Left ventricle myocardium superior (tissue), 1 donor: Measurements from ENCODE around the gene GAPDHS. TPM values are rescaled to one million over a fixed set of nuclear protein-coding genes. Genes with fewer than 3 reads are reported as not detected.

Experiments
- ATAC-seq: fragments of 200-7000 bp; cut with Tn5 transposase; one replicate; pipeline ENCODE4 v1.9.1; 2020; ENCODE audit warnings: mild to moderate bottlenecking, moderate library complexity
- DNase-seq: peaks from one replicate; pipeline ENCODE4 v3.0.0-alpha.2; 2020
- intact Hi-C: fragments of 100-400 bp; cut with micrococcal nuclease; formaldehyde crosslinking; loops from one replicate; pipeline ENCODE4 v1.11.0; 2022
- long read RNA-seq: library from polyadenylated mRNA; unstranded; transcript quantifications from one replicate; pipeline ENCODE4 v2.0.0, GENCODE V29; 2021
- total RNA-seq: library from RNA; stranded (reverse); fragmentation: NEBNext Ultra II Directional; extraction: Animal tissue kit (Norgen Biotek cat#: 25700); gene quantifications from one replicate; pipeline ENCODE4 v1.2.1, GENCODE V29; 2021
- donor health status: DM: no; HTN: yes; CAD: no; lungs with severe emphysema.

Gene GAPDHS
- total RNA-seq, result not detected
- long read RNA-seq, result 0 reads

GRCh38 chr19:35533201-35533821, at the start of gene GAPDHS:
GAPDHS (plus strand) TSS chr19:35533456; CDS start chr19:35533528, 72 bp downstream.
- ATAC-seq, result no peak

GRCh38 chr19:35484252-35485036, 48.8 kb upstream of the GAPDHS start:
- intact Hi-C loops, result no loop called here
- no peak for ATAC-seq
- no peak for DNase-seq

More at GRCh38 chr19:35533201-35533821, at the start of gene GAPDHS:
- no peak for DNase-seq
- intact Hi-C loops, result no loop called here

DNA sequence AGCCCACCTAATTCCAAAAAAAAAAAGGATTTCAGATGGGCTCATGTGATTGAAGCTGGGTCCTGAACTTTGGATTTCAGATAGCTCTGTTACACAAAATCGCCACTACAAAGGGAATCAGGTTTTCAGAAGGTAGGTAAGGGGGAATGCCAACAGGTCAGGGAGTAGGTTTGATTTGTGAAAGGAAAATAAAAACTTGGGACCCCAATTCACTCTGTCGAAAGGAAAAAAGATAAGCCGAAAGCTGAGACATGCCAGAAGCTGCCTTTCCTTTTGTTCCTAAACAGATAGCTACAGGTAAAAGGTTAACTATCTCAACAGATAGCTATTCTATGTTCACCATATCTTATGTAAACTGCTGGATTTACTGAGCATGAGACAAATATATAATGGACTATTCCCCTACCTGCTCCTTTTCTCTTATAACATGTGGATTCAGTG, 47.0 kb upstream of the GAPDHS start:
- intact Hi-C loops, result no loop called here
- ATAC-seq, result no peak
- DNase-seq, result no peak

DNA sequence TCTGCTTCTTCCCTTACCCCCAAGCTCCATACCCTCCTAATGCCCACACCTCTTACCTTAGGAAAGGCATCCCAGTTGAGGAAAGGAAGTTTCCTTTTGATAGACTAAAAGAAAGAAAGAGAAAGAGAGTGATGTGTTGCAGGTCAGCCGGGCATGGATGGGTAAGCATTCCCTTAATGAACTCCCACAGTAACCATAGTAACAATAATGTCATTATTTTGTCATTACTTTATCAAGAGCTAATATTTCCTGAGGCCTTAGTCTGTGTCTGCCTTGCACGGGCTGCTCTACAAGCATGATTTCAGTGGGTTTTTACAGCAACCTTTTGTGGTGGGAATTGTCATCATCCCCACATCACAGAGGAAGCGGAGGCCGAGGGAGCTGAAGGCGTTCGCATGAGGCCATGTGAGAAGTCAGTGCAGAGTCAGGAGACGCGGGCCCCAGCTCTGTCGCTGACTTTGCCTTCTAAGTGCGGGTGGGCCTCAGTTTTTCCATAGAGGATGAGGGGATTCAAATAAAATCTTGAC, 45.5 kb upstream of the GAPDHS start:
- intact Hi-C loops, result no loop called here
- no peak for ATAC-seq
- no peak for DNase-seq

- no peak for DNase-seq
- intact Hi-C loops, result no loop called here
- no peak for ATAC-seq
Observed at GRCh38 chr19:35488677-35489076, 44.6 kb upstream of the GAPDHS start.

DNA sequence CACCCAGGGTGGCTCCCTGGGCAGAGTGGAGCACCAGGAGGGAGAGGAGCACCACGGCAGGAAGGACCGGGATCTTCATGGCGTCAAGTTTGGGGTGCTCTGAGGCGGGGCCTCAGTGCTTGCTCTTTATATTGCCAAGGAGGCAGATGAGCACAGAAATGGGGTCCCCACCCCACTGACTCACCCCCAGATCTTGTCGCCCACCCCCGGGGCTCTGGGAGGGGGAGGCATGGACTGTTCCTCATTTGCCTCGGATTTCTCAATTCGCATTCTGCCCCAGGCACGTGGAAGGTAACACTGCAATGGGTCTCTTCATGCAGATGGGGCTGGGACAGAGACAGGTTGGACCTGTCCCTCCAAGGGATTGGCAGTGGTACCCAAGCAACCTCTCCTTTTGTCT, 42.9 kb upstream of the GAPDHS start, which contains the start of gene KRTDAP:
KRTDAP (minus strand) TSS at position 101 of the 400 bp plus-strand sequence; CDS start at position 79, 22 bp downstream.
- no peak for ATAC-seq
- intact Hi-C loops, result loop anchor here (10.0 kb wide), 1 partner anchor 136 kb away; the partner anchor contains the start of gene FFAR3

GRCh38 chr19:35491836-35492360, 41.4 kb upstream of the GAPDHS start:
- intact Hi-C loops, result loop anchor here (10.0 kb wide), 1 partner anchor 137 kb away; the partner anchor contains the start of gene FFAR3
- ATAC-seq (no peak), DNase-seq (no peak)

More for the DNA sequence above, 42.9 kb upstream of the GAPDHS start, which contains the start of gene KRTDAP:
- no peak for DNase-seq

DNA sequence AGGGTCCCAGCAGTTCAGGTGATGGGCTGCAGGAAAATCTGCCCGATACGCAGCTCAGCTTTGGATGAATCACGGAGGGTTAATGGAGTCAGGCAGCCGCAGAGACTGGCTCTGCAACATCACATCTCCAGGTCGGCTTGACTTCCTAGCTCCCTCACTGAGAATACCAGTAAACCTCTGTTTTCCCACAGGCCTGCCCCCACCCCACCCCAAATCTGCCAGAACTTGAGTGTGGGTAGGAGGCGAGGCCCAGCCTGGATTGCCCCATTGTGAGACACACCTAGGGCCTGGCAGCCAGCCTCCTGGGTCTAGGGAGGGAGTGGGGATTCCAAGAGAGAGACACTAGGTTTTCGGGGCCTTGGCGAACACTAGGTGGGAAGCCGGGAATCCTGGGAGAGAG, 39.3 kb upstream of the GAPDHS start:
- intact Hi-C loops, result loop anchor here (10.0 kb wide), 1 partner anchor 139 kb away; the partner anchor contains the start of gene FFAR3
- ATAC-seq, result no peak
- DNase-seq, result no peak

DNA sequence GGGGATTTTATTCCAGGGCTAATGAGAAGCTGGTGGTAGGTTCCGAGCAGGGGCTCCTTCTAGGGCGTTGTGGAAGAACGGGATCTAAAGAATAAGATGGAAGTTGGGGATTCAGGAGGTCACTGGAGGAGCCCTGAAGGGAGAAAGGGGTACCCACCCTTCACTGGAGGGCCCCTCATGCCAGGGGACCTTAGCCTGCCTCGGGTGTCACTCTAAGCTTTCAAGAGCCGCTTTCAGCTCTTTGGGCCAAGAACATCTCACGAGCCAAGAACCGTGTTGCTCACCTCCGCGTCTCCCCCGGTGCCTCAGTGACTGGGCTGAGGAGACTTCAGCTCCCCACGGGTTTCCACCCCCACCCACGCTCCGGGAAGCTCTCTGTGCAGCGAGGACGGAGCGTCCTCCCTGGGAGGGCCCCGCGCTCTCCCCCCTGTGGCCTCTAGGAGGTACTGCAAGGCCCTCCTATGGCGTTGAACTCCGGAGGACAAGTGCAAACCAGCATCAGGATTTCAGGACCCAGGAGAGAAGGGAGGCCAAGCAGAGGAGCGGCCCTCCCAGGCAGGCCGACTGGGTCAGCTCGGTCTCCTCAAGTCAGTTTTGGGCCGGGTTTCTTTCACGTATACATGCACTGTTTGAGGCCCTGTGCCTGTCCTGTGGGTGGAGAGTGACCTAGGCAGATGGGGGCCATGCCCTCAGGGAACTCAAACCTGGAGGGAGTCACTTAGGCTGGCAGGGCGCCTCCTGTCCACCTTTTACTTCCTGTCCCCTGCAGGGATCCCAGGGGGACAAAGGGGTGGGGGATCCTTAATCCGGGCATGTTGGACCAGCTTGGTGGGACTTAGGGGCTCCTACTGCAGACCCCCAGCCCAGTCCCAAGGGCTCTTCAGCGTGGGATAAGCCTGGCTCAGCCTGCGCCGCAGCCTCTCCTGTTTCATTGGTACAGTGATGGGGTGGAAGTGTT, 37.9 kb upstream of the GAPDHS start:
- ATAC-seq, result peak; percentile 93
- peak; percentile 79 for DNase-seq
- intact Hi-C loops, result loop anchor here (10.0 kb wide), 1 partner anchor 141 kb away; the partner anchor contains the start of gene FFAR3

DNA sequence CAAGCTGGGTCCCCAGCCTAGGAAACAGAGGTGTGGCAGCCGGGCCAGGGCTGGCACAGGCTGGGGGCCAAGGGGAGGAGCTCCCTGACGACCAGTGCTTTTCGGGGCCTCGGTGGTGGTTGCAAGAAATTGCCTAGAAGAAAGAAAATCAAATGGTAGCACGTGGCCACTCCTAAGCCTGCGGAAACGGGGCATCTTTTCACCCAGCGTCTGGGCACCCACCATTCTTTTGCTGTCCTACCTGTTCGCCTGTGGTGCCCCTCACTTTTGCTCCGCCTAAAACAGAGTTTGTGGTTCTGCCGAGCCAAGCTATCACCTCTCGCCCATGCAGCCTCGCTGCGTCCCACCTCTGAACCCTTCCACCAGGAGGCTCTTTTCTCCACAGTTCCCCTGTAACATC, 35.9 kb upstream of the GAPDHS start:
- ATAC-seq (no peak), DNase-seq (no peak)
- intact Hi-C loops, result loop anchor here (10.0 kb wide), 1 partner anchor 143 kb away; the partner anchor contains the start of gene FFAR3

DNA sequence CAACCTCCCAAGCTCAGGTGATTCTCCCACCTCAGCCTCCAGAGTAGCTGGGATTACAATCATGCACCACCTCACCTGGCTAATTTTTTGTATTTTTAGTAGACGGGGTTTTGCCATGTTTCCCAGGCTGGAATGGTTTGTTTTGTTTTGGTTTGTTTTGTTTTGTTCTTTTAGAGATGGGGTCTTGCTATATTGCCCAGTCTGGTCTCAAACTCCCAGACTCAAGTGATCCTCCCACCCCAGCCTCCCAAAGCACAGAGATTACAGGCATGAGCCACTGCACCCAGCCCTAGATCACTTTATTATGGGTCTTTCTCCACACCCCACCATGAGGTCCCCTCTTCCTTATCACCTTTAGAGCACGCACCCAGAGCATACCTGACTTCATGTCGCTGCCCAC, 35.0 kb upstream of the GAPDHS start:
- intact Hi-C loops, result loop anchor here (10.0 kb wide), 1 partner anchor 143 kb away; the partner anchor contains the start of gene FFAR3
- ATAC-seq (no peak), DNase-seq (no peak)

DNA sequence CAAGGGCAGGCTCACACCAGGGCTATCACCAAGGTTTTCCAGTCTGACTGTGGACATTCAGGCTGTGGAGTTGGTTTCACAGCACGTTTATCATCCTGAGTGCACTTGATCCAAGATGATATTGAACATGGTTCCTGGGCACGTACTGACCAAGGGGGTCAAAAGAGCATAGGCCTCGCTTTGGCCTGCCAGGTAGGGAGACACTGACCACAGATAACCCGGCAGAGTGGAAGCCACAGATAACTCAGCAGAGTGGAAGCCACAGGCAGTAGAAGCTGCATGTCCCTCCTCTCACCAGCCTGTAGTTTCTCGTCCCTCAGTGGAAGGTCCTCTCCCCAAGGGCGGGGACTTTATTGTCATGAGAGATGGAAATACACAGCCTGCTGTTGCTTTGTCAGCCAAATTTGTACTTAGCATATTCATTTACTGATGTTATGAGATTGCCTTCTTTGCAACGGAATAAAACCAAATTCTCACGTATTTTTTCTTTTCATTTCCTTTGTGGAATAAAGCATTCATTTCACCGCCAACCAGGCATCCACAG, 34.2 kb upstream of the GAPDHS start:
- intact Hi-C loops, result loop anchor here (10.0 kb wide), 1 partner anchor 144 kb away; the partner anchor contains the start of gene FFAR3
- ATAC-seq (no peak), DNase-seq (no peak)

DNA sequence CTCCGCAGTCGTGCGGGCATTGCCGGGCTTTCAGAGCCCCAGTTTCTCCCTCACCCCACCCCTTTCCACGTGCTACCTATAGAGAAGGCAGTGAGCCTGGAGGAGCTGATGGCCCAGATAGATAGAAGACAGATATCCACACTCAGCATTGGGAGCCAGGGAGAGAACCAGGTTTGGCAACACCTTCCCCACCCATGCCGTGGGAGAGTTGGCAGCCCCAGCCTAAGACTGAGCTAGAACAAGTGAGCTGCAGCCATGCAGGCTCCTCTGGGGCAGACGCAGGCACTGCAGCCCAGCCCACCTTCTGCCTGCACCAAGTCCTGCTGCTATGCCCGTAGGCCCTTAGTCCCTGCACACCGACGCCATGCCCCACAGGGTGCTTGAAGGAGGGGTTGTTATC, 32.6 kb upstream of the GAPDHS start:
- ATAC-seq, result no peak
- intact Hi-C loops, result no loop called here
- DNase-seq, result no peak

DNA sequence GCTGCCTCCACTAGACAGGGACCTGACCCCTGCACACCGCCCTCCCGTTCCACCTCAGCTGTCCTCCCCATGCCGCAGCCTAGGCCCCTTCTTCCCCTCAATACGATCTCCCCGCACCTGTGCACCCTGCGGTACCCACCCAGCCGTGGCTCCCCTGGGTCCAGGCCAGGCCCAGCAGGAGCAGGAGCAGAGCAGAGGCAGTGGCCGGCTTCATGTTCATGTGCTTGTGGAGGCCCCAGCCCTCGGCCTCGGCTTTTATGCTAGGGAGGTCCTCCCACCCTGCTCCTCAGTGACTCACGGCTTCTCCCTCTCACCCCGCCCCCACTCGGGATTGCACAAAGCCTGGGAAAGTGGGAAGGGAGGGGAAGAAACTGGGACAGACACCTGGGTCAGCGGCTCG, 31.6 kb upstream of the GAPDHS start:
- DNase-seq, result no peak
- no peak for ATAC-seq
- intact Hi-C loops, result no loop called here

DNA sequence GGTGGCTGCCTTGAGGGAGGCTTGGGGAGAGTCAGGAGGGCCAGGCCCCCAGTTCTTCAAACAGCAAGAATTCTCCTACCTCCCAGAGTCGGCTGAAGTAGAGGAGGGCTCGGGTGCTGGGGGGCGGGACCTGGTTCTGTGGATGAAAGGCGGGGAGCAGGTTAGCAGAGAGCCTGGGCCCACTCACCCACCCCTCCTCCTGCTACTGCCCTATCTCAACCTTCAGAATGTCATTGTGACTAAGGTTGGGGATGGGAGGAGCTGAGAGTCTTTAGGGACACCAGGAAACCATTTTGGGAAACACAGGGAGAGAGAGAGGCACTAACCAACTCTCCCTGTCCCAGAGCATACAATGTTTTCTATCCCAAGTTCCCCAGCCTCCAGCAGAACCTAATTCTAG, 30.5 kb upstream of the GAPDHS start:
- ATAC-seq, result peak; percentile 69
- no peak for DNase-seq
- intact Hi-C loops, result no loop called here

- DNase-seq, result no peak
- ATAC-seq, result no peak
- intact Hi-C loops, result no loop called here
Observed at GRCh38 chr19:35506011-35506410, 27.2 kb upstream of the GAPDHS start.

DNA sequence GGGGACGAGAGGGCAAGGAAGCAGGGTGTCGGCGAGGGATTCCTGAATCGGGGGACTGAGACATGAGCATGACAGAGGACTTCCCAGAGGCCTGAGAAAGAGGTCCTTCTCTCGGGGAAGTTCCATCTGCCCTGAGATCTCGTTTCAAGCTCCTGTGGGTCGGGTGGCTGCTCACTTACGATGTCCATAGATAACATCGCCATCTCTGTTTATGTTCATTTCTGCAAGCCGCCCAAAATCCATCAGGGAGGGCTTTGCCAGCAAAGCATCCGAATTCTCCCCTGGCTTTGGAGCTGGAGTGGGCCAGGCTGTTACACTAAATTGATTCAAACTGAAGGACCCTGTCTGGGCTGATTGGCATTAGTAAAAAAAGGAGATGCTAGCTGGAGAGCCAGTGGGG, 25.7 kb upstream of the GAPDHS start:
- DNase-seq (no peak), ATAC-seq (no peak)
- intact Hi-C loops, result no loop called here

GRCh38 chr19:35508129-35508528, 25.1 kb upstream of the GAPDHS start:
- DNase-seq (no peak), ATAC-seq (no peak)
- intact Hi-C loops, result no loop called here
